HepG2 (cell line): ENCODE measurements around the gene IFT52. TPM values are rescaled to one million over a fixed set of nuclear protein-coding genes. Genes with fewer than 3 reads are reported as not detected.
"Not testable (repeated sequence)": the region's sequence is repeated elsewhere in the genome, so short reads cannot be mapped to it uniquely, and the experiment has no call there.

Experiments
- ATAC-seq: fragments of 200-7000 bp; cut with Tn5 transposase; 3 replicates; pipeline ENCODE4 v1.9.1; 2020; ENCODE audit warnings: mild to moderate bottlenecking, moderate library complexity
- BruUV-seq: library from RNA; stranded (reverse); fragments of 400-500 nt; replicated peaks from 2 replicates; lab custom pipeline; 2021; lab: Mats Ljungman, UMichigan
- CTCF ChIA-PET: fragments of 300-600 bp; formaldehyde crosslinking; extraction: SDS; loops from one replicate; lab custom pipeline; 2021; ENCODE audit warnings: low total read pairs, inconsistent platforms, low intra/inter-chr PET ratio; lab: Yijun Ruan, JAX
- POLR2A ChIA-PET: fragments of 350-600 bp; sonication (Branson Sonifier 250); formaldehyde crosslinking; loops from one replicate; lab custom pipeline; 2020; ENCODE audit warnings: antibody characterized with exemption, inconsistent platforms; lab: Yijun Ruan, JAX
- DNase-seq: peaks from one replicate; pipeline ENCODE4 v3.0.0-alpha.2; 2015; ENCODE audit warnings: low spot score
- FAIRE-seq: peaks from 3 replicates; lab custom pipeline; 2011; peaks lifted over from hg19 to GRCh38; lab: Jason Lieb, UNC
- H2AFZ ChIP-seq: one replicate; pipeline ENCODE4 v1.6.1; 2011; ENCODE audit warnings: low read length, inconsistent platforms
- H3K27ac ChIP-seq: fragments of 300-600 bp; 3 replicates; pipeline ENCODE4 v1.8.0; 2011; ENCODE audit warnings: mixed run types, mild to moderate bottlenecking, mixed read lengths, low read length, inconsistent platforms; ENCODE audit not compliant: insufficient read depth; ENCODE audit errors: extremely low read length
- H3K27me3 ChIP-seq, 2 experiments: fragments of 200-600 bp in 1 of 2; 2 replicates in 1 of 2; 3 replicates in 1 of 2; pipeline versions ENCODE4 v1.6.0 to v1.8.0; 2011; ENCODE audit warnings: low read length in 2 of 2, mild to moderate bottlenecking in 2 of 2, moderate library complexity in 2 of 2, inconsistent platforms in 1 of 2; ENCODE audit not compliant: insufficient read depth in 2 of 2, control insufficient read depth in 1 of 2
- H3K36me3 ChIP-seq, 2 experiments: fragments of 200-600 bp in 1 of 2; replicated peaks in 1 of 2; 2 replicates in 1 of 2; 3 replicates in 1 of 2; pipeline versions ENCODE4 v1.5.1 to v1.8.0; 2011; ENCODE audit warnings: low read length in 2 of 2, inconsistent platforms in 1 of 2; ENCODE audit not compliant: insufficient read depth in 2 of 2, control insufficient read depth in 1 of 2
- H3K4me1 ChIP-seq: 2 replicates; pipeline ENCODE4 v1.5.1; 2012; ENCODE audit warnings: low read length, inconsistent platforms; ENCODE audit not compliant: insufficient read depth
- H3K4me2 ChIP-seq: 2 replicates; pipeline ENCODE4 v1.6.0; 2011; ENCODE audit warnings: low read depth, low read length, inconsistent platforms
- H3K4me3 ChIP-seq, 3 experiments: fragments of 200-600 bp in 1 of 3; sonication (generic), shearing (Covaris generic) in 1 of 3; replicated peaks in 1 of 3; 2 replicates each; pipeline ENCODE4 v1.5.1; 2011 to 2016; ENCODE audit warnings: low read length in 3 of 3, inconsistent platforms in 2 of 3, low read depth in 2 of 3, mild to moderate bottlenecking in 2 of 3, control low read depth in 1 of 3, mixed read lengths in 1 of 3; ENCODE audit not compliant: insufficient read depth in 1 of 3
- H3K79me2 ChIP-seq: one replicate; pipeline ENCODE4 v1.6.1; 2011; ENCODE audit warnings: low read length, inconsistent platforms; ENCODE audit not compliant: insufficient read depth
- H3K9ac ChIP-seq: 2 replicates; pipeline ENCODE4 v1.6.0; 2011; ENCODE audit warnings: mild to moderate bottlenecking, low read depth, low read length, inconsistent platforms; ENCODE audit not compliant: insufficient read depth
- H3K9me3 ChIP-seq: 2 replicates; pipeline ENCODE4 v1.5.1; 2012; ENCODE audit warnings: mild to moderate bottlenecking, low read length
- H4K20me1 ChIP-seq: 2 replicates; pipeline ENCODE4 v1.6.0; 2011; ENCODE audit warnings: inconsistent platforms, mild to moderate bottlenecking, low read length, moderate library complexity; ENCODE audit not compliant: insufficient read depth
- HES4 ChIP-seq: sonication (generic); formaldehyde crosslinking; IDR thresholded peaks from 2 replicates; pipeline ENCODE4 v1.9.0; 2021; ENCODE audit warnings: mild to moderate bottlenecking, missing genetic modification reagents, borderline replicate concordance
- KMT2B ChIP-seq: IDR thresholded peaks from 2 replicates; pipeline ENCODE4 v1.6.1; 2016; ENCODE audit warnings: missing genetic modification reagents, missing compliant biosample characterization
- MEIS2 ChIP-seq: sonication (generic); formaldehyde crosslinking; IDR thresholded peaks from 2 replicates; pipeline ENCODE4 v1.9.0; 2021; ENCODE audit warnings: mild to moderate bottlenecking, missing genetic modification reagents
- NCOA1 ChIP-seq: sonication (generic); formaldehyde crosslinking; IDR thresholded peaks from 2 replicates; pipeline ENCODE4 v1.9.0; 2021; ENCODE audit warnings: missing genetic modification reagents
- SP4 ChIP-seq: sonication (generic); formaldehyde crosslinking; IDR thresholded peaks from 2 replicates; pipeline ENCODE4 v1.8.1; 2023; ENCODE audit warnings: mild to moderate bottlenecking, missing genetic modification reagents
- ZBTB21 ChIP-seq: sonication (generic); formaldehyde crosslinking; IDR thresholded peaks from 2 replicates; pipeline ENCODE4 v1.4.0; 2020; ENCODE audit warnings: missing genetic modification reagents
- ZNF121 ChIP-seq: sonication (generic); formaldehyde crosslinking; IDR thresholded peaks from 2 replicates; pipeline ENCODE4 v1.5.0; 2020; ENCODE audit warnings: mild to moderate bottlenecking, missing genetic modification reagents
- ZNF253 ChIP-seq: sonication (generic); formaldehyde crosslinking; IDR thresholded peaks from 2 replicates; pipeline ENCODE4 v1.8.0; 2022; ENCODE audit warnings: mild to moderate bottlenecking, missing genetic modification reagents, borderline replicate concordance
- ZNF292 ChIP-seq: sonication (generic); formaldehyde crosslinking; IDR thresholded peaks from 2 replicates; pipeline ENCODE4 v1.8.1; 2022; ENCODE audit warnings: mild to moderate bottlenecking, low read depth, missing genetic modification reagents, borderline replicate concordance
- ZNF44 ChIP-seq: sonication (generic); formaldehyde crosslinking; IDR thresholded peaks from 2 replicates; pipeline ENCODE4 v1.5.1; 2020; ENCODE audit warnings: mild to moderate bottlenecking, missing genetic modification reagents
- ZNF737 ChIP-seq: sonication (generic); formaldehyde crosslinking; IDR thresholded peaks from 2 replicates; pipeline ENCODE4 v1.5.0; 2020; ENCODE audit warnings: missing genetic modification reagents, mild to moderate bottlenecking, borderline replicate concordance
- WGBS: methylation state at CpG from one replicate; pipeline ENCODE4 v1.1.6; 2017; ENCODE audit warnings: low lambda C conversion rate; 5-methylcytosine and 5-hydroxymethylcytosine counted together
- in situ Hi-C: cut with HindIII; loops from 2 replicates; pipeline ENCODE4 v1.10.0; 2017; ENCODE audit warnings: low pct_unique_long_range_greater_than_20kb; ENCODE audit not compliant: extremely low pct_ligation_motif_present
- intact Hi-C: fragments of 100-400 bp; cut with micrococcal nuclease; formaldehyde crosslinking; loops from one replicate; pipeline ENCODE4 v1.10.0; 2022; ENCODE audit not compliant: unreplicated experiment
- polyA plus RNA-seq, 8 experiments: library from polyadenylated mRNA; depleted of rRNA in 3 of 8; stranded (reverse) in 7 of 8; unstranded in 1 of 8; fragments of >200 nt; fragmentation: Illumina TruSeq in 4 of 8; extraction: Trizol in 4 of 8; gene quantifications; 2 replicates each; pipeline versions ENCODE4 v1.2.1 to v1.2.3, GENCODE V29; 2011 to 2016; ENCODE audit warnings: low read depth in 4 of 8, missing spikeins in 1 of 8, mixed read lengths in 1 of 8; ENCODE audit not compliant: insufficient read depth in 1 of 8
- total RNA-seq, 5 experiments: library from RNA; depleted of rRNA; stranded (reverse); fragments of >200 nt; fragmentation: Illumina TruSeq; extraction: Trizol; gene quantifications; 2 replicates each; pipeline ENCODE4 v1.2.3, GENCODE V29; 2016; ENCODE audit warnings: low read depth in 1 of 5
- TF ChIP-seq, protein P1 (sequence below): sonication (generic); formaldehyde crosslinking; IDR thresholded peaks from 2 replicates; pipeline ENCODE4 v1.5.0; 2020; ENCODE audit warnings: mild to moderate bottlenecking, low read depth, missing genetic modification reagents, borderline replicate concordance
- TF ChIP-seq, protein P2 (sequence below): sonication (generic); formaldehyde crosslinking; conservative IDR thresholded peaks from 2 replicates; pipeline ENCODE4 v1.5.0; 2020; ENCODE audit warnings: missing genetic modification reagents
- TF ChIP-seq, protein P3 (sequence below): sonication (generic); formaldehyde crosslinking; conservative IDR thresholded peaks from 2 replicates; pipeline ENCODE4 v1.8.0; 2022; ENCODE audit warnings: mild to moderate bottlenecking, moderate library complexity, missing genetic modification reagents

The IFT52 gene
- total and polyA plus RNA-seq, 2 of the 13 experiments (the other 11 are each of a cell fraction or from before 2014, with no cell fraction given): 48.0 to 64.0 TPM

DNA sequence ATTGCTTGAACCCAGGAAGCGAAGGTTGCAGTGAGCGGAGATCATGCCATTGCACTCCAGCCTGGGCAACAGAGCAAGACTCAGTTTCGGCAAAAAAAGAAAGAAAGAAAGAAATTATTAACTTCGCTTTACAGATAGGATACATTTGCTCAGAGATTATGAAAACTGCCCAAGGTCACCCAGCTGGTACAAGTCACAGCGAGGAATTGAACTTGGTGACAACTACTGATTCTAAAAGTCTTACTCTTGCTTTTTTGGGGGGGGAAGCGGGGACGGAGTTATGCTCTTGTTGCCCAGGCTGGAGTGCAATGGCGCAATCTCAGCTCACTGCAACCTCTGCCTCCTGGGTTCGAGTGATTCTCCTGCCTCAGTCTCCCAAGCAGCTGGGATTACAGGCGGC is 2.2 kb upstream of the IFT52 start:
- WGBS: 90% methylated on average over 10 of the region's 10 CpGs
- Histone ChIP-seq H3K4me1 (peaks cover 53% of the 10 kb centered on the region), H3K79me2 (peaks cover 10% of the 10 kb centered on the region)
- not testable (repeated sequence) for BruUV-seq, H3K4me2 ChIP-seq, H4K20me1 ChIP-seq, DNase-seq, H3K9me3 ChIP-seq, ATAC-seq
- TF ChIP-seq ZNF121 (CRISPR knock-in tag): peak; percentile 64
- TF ChIP-seq, all 625 proteins: peak for 1; not testable (repeated sequence) for 624
- FAIRE-seq, H3K27me3 ChIP-seq, CTCF ChIA-PET, H3K36me3 ChIP-seq, H3K4me3 ChIP-seq, H3K27ac ChIP-seq, intact Hi-C loops, in situ Hi-C loops, H3K9ac ChIP-seq, H2AFZ ChIP-seq: not testable (repeated sequence)
- POLR2A ChIA-PET: interaction anchor here (6.7 kb wide), 1 partner anchor 30 kb away, joined by 182 read pairs; the partner anchor contains the start of gene SGK2

DNA sequence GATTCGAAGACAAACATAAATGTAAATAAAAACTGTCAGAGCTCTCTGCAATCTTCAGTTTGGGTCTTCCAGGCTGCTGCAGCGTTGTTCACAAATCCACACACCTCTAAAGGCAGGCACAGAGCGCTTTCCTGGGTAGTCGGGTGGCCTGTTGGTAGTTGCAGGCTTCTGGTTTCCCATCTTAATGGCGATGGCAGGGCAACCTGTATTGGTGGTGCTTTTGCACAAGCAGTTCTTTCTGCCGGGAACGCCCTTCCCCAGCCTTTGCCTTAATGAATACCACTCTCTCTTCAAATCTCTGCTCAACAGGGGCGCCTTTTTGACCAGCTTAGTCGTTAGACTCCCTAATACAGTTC is 723 bp upstream of the IFT52 start:
- no peak for FAIRE-seq
- intact Hi-C loops (loop anchor here (1.0 kb wide), 3 partner anchors 34 to 63 kb away; no protein-coding TSS in a partner anchor), in situ Hi-C loops (no loop called here)
- Histone ChIP-seq H3K9me3 (no peaks in the 10 kb centered on the region), H3K4me2 (peak overlapping the region; percentile 91), H2AFZ (peak overlapping the region; percentile 56), H3K9ac (peak overlapping the region; percentile 73), H3K27ac (peak overlapping the region; percentile 79), H3K27me3 (no peaks in the 10 kb centered on the region), H4K20me1 (no peaks in the 10 kb centered on the region), H3K79me2 (peaks cover 10% of the 10 kb centered on the region), H3K4me1 (peaks cover 38% of the 10 kb centered on the region), H3K36me3 (peaks cover 2 to 7% of the 10 kb centered on the region in 2 experiments; a peak in 3 of 5 replicates), H3K4me3 (peak overlapping the region; percentile 84 to 89 (median 86))
- 10% methylated on average over 8 of the region's 9 CpGs for WGBS
- POLR2A ChIA-PET: interaction anchor here (1.0 to 6.7 kb wide), 15 partner anchors 16 to 133 kb away, joined by 4 to 182 read pairs (median 9); partner anchors contain the start of genes L3MBTL1, SGK2 and SRSF6
- peak; percentile 38 for ATAC-seq
- CTCF ChIA-PET: no interaction called here
- peak; percentile 30 for DNase-seq
- BruUV-seq: TSS peak; percentile 99
- TF ChIP-seq NCOA1 (CRISPR knock-in tag): peak; percentile 26; the same call in 1 of the 2 replicates
- TF ChIP-seq, protein P1, sequence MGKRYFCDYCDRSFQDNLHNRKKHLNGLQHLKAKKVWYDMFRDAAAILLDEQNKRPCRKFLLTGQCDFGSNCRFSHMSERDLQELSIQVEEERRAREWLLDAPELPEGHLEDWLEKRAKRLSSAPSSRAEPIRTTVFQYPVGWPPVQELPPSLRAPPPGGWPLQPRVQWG (CRISPR knock-in tag): 0 out of 2 replicates have a peak, but pooled peaks have one; percentile 87
- TF ChIP-seq ZNF253 (CRISPR knock-in tag): 0 out of 2 replicates have a peak, but pooled peaks have one; percentile 63
- 0 out of 2 replicates have a peak, but pooled peaks have one; percentile 10 for TF ChIP-seq HES4
- TF ChIP-seq MEIS2: no peak
- no peak for TF ChIP-seq KMT2B
- 0 out of 2 replicates have a peak, but pooled peaks have one; percentile 12 for TF ChIP-seq ZNF737 (CRISPR knock-in tag)
- peak; percentile 56 for TF ChIP-seq ZNF44 (CRISPR knock-in tag)
- TF ChIP-seq, protein P2, sequence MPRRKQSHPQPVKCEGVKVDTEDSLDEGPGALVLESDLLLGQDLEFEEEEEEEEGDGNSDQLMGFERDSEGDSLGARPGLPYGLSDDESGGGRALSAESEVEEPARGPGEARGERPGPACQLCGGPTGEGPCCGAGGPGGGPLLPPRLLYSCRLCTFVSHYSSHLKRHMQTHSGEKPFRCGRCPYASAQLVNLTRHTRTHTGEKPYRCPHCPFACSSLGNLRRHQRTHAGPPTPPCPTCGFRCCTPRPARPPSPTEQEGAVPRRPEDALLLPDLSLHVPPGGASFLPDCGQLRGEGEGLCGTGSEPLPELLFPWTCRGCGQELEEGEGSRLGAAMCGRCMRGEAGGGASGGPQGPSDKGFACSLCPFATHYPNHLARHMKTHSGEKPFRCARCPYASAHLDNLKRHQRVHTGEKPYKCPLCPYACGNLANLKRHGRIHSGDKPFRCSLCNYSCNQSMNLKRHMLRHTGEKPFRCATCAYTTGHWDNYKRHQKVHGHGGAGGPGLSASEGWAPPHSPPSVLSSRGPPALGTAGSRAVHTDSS: no peak
- TF ChIP-seq SP4 (CRISPR knock-in tag): peak; percentile 43
- TF ChIP-seq, protein P3, sequence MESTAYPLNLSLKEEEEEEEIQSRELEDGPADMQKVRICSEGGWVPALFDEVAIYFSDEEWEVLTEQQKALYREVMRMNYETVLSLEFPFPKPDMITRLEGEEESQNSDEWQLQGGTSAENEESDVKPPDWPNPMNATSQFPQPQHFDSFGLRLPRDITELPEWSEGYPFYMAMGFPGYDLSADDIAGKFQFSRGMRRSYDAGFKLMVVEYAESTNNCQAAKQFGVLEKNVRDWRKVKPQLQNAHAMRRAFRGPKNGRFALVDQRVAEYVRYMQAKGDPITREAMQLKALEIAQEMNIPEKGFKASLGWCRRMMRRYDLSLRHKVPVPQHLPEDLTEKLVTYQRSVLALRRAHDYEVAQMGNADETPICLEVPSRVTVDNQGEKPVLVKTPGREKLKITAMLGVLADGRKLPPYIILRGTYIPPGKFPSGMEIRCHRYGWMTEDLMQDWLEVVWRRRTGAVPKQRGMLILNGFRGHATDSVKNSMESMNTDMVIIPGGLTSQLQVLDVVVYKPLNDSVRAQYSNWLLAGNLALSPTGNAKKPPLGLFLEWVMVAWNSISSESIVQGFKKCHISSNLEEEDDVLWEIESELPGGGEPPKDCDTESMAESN: 0 out of 2 replicates have a peak, but pooled peaks have one; percentile 12
- 0 out of 2 replicates have a peak, but pooled peaks have one; percentile 3 for TF ChIP-seq ZBTB21
- TF ChIP-seq ZNF292 (CRISPR knock-in tag): 0 out of 2 replicates have a peak, but pooled peaks have one; percentile 18
